Activated T-cell treated with anti-CD3 and anti-CD28 coated beads, Interleukin-2, amount 50 U/mL, for 4 hours (primary cell): Measurements from ENCODE around the gene ZNF740. TPM values are rescaled to one million over a fixed set of nuclear protein-coding genes. Genes with fewer than 3 reads are reported as not detected.

Source experiments
- ATAC-seq, 2 donors: fragments of 200-7000 bp; cut with Tn5 transposase; one replicate each; pipeline ENCODE4 v1.10.0; 2021
- DNase-seq: peaks from one replicate; pipeline ENCODE4 v3.0.0-alpha.2; 2020
- H3K27me3 Mint-ChIP-seq: one replicate; pipeline ENCODE4 v1.8.0; 2021; ENCODE audit warnings: low read depth, mixed read lengths
- H3K36me3 Mint-ChIP-seq: one replicate; pipeline ENCODE4 v1.8.0; 2022; ENCODE audit warnings: mixed read lengths; ENCODE audit not compliant: insufficient read depth
- H3K4me1 Mint-ChIP-seq: one replicate; pipeline ENCODE4 v1.8.0; 2021; ENCODE audit warnings: low read depth, mixed read lengths
- H3K4me3 Mint-ChIP-seq: one replicate; pipeline ENCODE4 v1.8.0; 2021; ENCODE audit warnings: mild to moderate bottlenecking, moderate library complexity, mixed read lengths
- H3K9me3 Mint-ChIP-seq: one replicate; pipeline ENCODE4 v1.8.0; 2021; ENCODE audit warnings: mixed read lengths
- total RNA-seq, 3 donors: library from RNA; stranded (reverse); gene quantifications; one replicate each; pipeline ENCODE4 v1.2.1, GENCODE V29; 2021

The ZNF740 gene
- total RNA-seq, 3 donors from 2014 or later = 29.7 to 41.5 (median 36.6) TPM

- no peak for DNase-seq
- peaks cover 53% of the 10 kb centered on the region for H3K4me1 Mint-ChIP-seq
- H3K36me3 Mint-ChIP-seq = peaks cover 26% of the 10 kb centered on the region
- no peak for ATAC-seq
- no peaks in the 10 kb centered on the region for H3K27me3 Mint-ChIP-seq
- peak overlapping the region; percentile 97 for H3K4me3 Mint-ChIP-seq
- no peaks in the 10 kb centered on the region for H3K9me3 Mint-ChIP-seq
These were observed 1.4 kb downstream of the ZNF740 start for GRCh38 chr12:53181935-53182334.

DNA sequence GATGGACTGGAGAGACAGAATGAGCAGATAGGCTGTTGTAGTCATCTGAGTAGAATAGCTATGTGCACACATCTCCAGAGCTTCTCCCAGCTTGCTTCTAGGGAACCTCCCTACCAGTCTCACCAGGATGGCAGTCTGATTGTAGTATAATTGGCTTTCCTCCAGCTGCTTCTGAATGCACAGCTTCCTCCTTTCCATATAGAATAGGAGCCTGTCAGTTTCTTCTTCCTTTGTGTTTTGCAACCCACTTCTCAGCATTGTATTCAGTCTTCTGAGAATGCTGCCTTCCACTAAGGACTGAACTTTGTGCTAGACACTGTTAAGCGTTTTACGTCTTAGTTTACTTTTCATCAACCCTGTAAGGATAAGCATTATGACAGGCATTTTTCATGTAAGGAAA lies 2.4 kb downstream of the ZNF740 start:
- DNase-seq (no peak), ATAC-seq (no peak)
- Mint-ChIP-seq H3K4me1 (peaks cover 53% of the 10 kb centered on the region), H3K27me3 (no peaks in the 10 kb centered on the region), H3K9me3 (no peaks in the 10 kb centered on the region), H3K36me3 (peaks cover 29% of the 10 kb centered on the region), H3K4me3 (peak overlapping the region; percentile 97)

DNA sequence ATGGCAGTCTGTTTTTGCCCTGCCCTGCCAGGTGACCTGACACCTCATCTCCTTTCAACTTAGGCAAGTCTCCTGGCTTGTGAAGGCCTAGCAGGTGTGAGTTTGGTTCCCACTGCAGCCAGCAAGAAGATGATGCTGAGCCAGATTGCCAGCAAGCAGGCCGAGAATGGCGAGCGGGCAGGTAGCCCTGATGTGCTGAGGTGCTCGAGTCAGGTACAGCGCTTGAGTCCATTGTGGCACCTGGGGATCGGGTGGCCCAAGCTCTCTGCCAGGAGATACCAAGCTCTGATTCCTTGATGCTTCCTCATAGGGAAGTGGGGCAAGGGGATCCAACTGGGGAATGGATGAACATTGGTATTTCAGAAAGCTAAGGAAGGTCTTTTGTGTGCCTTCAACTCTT lies 4.3 kb downstream of the ZNF740 start:
- Mint-ChIP-seq H3K36me3 (peaks cover 29% of the 10 kb centered on the region), H3K9me3 (no peaks in the 10 kb centered on the region), H3K27me3 (no peaks in the 10 kb centered on the region), H3K4me1 (peaks cover 45% of the 10 kb centered on the region), H3K4me3 (no peak overlapping the region)
- DNase-seq (no peak), ATAC-seq (no peak)

GRCh38 chr12:53185582-53186153 lies 5.1 kb downstream of the ZNF740 start:
- H3K36me3 Mint-ChIP-seq = peaks cover 29% of the 10 kb centered on the region

GRCh38 chr12:53186745-53187144 lies 6.2 kb downstream of the ZNF740 start:
- Mint-ChIP-seq H3K36me3 (peaks cover 29% of the 10 kb centered on the region), H3K27me3 (no peaks in the 10 kb centered on the region), H3K9me3 (no peaks in the 10 kb centered on the region), H3K4me1 (peaks cover 42% of the 10 kb centered on the region), H3K4me3 (no peak overlapping the region)
- no peak for ATAC-seq
- DNase-seq = no peak

More at GRCh38 chr12:53185582-53186153, 5.1 kb downstream of the ZNF740 start:
- H3K9me3 Mint-ChIP-seq = no peaks in the 10 kb centered on the region
- ATAC-seq = no peak
- peaks cover 46% of the 10 kb centered on the region for H3K4me1 Mint-ChIP-seq
- no peak for DNase-seq
- no peak overlapping the region for H3K4me3 Mint-ChIP-seq
- no peaks in the 10 kb centered on the region for H3K27me3 Mint-ChIP-seq

GRCh38 chr12:53187145-53187899 lies 6.8 kb downstream of the ZNF740 start:
- no peak overlapping the region for H3K4me3 Mint-ChIP-seq
- H3K4me1 Mint-ChIP-seq = peaks cover 36% of the 10 kb centered on the region
- H3K36me3 Mint-ChIP-seq = peaks cover 27% of the 10 kb centered on the region
- ATAC-seq (no peak), DNase-seq (no peak)
- H3K9me3 Mint-ChIP-seq = no peaks in the 10 kb centered on the region
- H3K27me3 Mint-ChIP-seq = no peaks in the 10 kb centered on the region

DNA sequence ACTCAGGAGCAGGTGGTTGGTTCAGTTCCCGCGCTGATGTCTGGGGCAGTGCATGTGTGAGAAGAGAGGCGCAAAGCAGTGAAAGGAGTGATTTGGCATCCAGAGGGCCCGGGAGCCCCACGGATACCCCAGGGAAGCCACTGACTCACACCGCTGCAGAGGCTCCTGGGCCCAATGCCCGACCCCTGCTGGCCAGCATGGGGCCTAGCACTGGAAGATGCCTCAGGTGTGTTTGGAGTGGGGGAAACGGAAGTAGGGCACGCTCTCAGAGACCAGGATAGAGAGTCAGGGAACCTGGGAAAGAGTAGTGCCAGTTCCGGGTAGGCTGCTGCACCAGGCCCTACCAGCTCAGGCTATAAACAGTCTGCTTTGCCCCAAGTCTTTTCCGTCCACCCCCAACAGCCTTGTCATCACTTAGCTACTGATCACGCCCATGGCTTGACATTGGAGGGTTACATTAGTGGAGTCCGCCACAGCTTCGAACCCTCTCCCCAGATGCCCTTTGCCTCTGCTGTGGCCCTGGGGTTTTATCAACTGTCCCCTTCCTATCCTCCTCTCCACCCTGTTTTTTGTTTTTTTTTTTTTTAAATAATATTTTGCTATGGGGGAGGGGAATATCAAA lies 9.7 kb downstream of the ZNF740 start:
- ATAC-seq (peak; percentile 91 to 92), DNase-seq (peak; percentile 57)
- Mint-ChIP-seq H3K36me3 (peaks cover 35% of the 10 kb centered on the region), H3K4me1 (peaks cover 10% of the 10 kb centered on the region), H3K4me3 (no peak overlapping the region), H3K27me3 (no peaks in the 10 kb centered on the region), H3K9me3 (no peaks in the 10 kb centered on the region)

GRCh38 chr12:53191096-53191884 lies 10.8 kb downstream of the ZNF740 start:
- Mint-ChIP-seq H3K27me3 (no peaks in the 10 kb centered on the region), H3K4me3 (no peak overlapping the region), H3K9me3 (no peaks in the 10 kb centered on the region), H3K4me1 (peaks cover 7% of the 10 kb centered on the region), H3K36me3 (peaks cover 35% of the 10 kb centered on the region)
- DNase-seq (no peak), ATAC-seq (no peak)

- ATAC-seq = no peak
- no peaks in the 10 kb centered on the region for H3K27me3 Mint-ChIP-seq
- H3K4me1 Mint-ChIP-seq = peaks cover 11% of the 10 kb centered on the region
- DNase-seq = no peak
- no peak overlapping the region for H3K4me3 Mint-ChIP-seq
- no peaks in the 10 kb centered on the region for H3K9me3 Mint-ChIP-seq
- peaks cover 35% of the 10 kb centered on the region for H3K36me3 Mint-ChIP-seq
These were observed 11.5 kb downstream of the ZNF740 start for GRCh38 chr12:53191885-53192530.

- Mint-ChIP-seq H3K9me3 (no peaks in the 10 kb centered on the region), H3K27me3 (no peaks in the 10 kb centered on the region), H3K4me3 (no peak overlapping the region), H3K36me3 (peaks cover 34% of the 10 kb centered on the region), H3K4me1 (peaks cover 14% of the 10 kb centered on the region)
- DNase-seq = no peak
- ATAC-seq = no peak
These were observed 12.1 kb downstream of the ZNF740 start for GRCh38 chr12:53192531-53193021.

DNA sequence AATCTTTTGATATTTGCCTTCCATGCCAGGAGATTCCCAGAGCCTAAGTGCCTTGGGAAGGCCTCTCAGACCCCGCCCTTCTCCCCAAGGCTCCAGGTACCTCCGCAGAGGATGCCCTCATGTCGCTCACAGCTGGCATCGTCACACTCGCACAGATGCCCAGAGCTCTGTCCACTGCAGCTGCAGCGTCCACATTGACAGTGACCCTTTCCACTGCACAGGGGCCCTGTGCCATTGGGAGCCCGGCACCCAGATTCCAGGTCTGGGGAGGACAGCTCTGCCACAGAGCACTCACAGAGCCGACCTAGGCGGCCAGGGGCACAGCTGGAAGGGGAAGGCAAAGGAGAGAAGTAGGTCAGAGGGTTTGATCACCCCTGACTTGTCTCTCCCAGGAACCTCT lies 12.5 kb downstream of the ZNF740 start:
- Mint-ChIP-seq H3K4me3 (no peak overlapping the region), H3K27me3 (no peaks in the 10 kb centered on the region), H3K36me3 (peaks cover 35% of the 10 kb centered on the region), H3K4me1 (peaks cover 17% of the 10 kb centered on the region), H3K9me3 (no peaks in the 10 kb centered on the region)
- ATAC-seq (no peak), DNase-seq (no peak)

GRCh38 chr12:53193985-53194716 lies 13.6 kb downstream of the ZNF740 start:
- peaks cover 36% of the 10 kb centered on the region for H3K36me3 Mint-ChIP-seq
- no peak overlapping the region for H3K4me3 Mint-ChIP-seq
- no peaks in the 10 kb centered on the region for H3K9me3 Mint-ChIP-seq
- H3K4me1 Mint-ChIP-seq = peaks cover 27% of the 10 kb centered on the region
- DNase-seq (no peak), ATAC-seq (no peak)
- H3K27me3 Mint-ChIP-seq = no peaks in the 10 kb centered on the region

GRCh38 chr12:53194973-53195372 lies 14.5 kb downstream of the ZNF740 start:
- H3K36me3 Mint-ChIP-seq = peaks cover 39% of the 10 kb centered on the region
- no peak for DNase-seq
- H3K4me3 Mint-ChIP-seq = no peak overlapping the region
- no peaks in the 10 kb centered on the region for H3K9me3 Mint-ChIP-seq
- ATAC-seq = no peak
- H3K4me1 Mint-ChIP-seq = peaks cover 31% of the 10 kb centered on the region
- H3K27me3 Mint-ChIP-seq = no peaks in the 10 kb centered on the region
